Endothelial cell of umbilical vein (primary cell): Measurements from ENCODE around the gene ME3. TPM values are rescaled to one million over a fixed set of nuclear protein-coding genes. Genes with fewer than 3 reads are reported as not detected.

Experiments used
- BruUV-seq: library from RNA; stranded (reverse); fragments of 400-500 nt; replicated peaks from 2 replicates; lab custom pipeline; 2021; lab: Mats Ljungman, UMichigan
- CTCF ChIA-PET: fragments of 300-600, 350-600 bp; sonication (Branson Sonifier 250); formaldehyde crosslinking; loops from one replicate; lab custom pipeline; 2021; ENCODE audit warnings: antibody characterized with exemption, inconsistent platforms; lab: Charles Lee
- POLR2A ChIA-PET: fragments of 300-600, 350-600 bp; sonication (Branson Sonifier 250); formaldehyde crosslinking; loops from one replicate; lab custom pipeline; 2021; ENCODE audit warnings: antibody characterized with exemption, inconsistent platforms; lab: Charles Lee
- DNase-seq: peaks from one replicate; pipeline ENCODE4 v3.0.0-alpha.2; 2011; ENCODE audit warnings: low read depth, low spot score
- FAIRE-seq: peaks from 2 replicates; lab custom pipeline; 2011; peaks lifted over from hg19 to GRCh38; lab: Jason Lieb, UNC
- H2AFZ ChIP-seq: 2 replicates; pipeline ENCODE4 v1.6.0; 2012; ENCODE audit warnings: low read depth, low read length, control low read depth, inconsistent platforms
- H3K27ac ChIP-seq: 2 replicates; pipeline ENCODE4 v1.5.1; 2011; ENCODE audit warnings: low read depth, mild to moderate bottlenecking, control low read depth, low read length, moderate library complexity; ENCODE audit not compliant: insufficient read depth
- H3K27me3 ChIP-seq, 2 experiments: 2 replicates each; pipeline versions ENCODE4 v1.6.0 to v1.6.1; 2011; ENCODE audit warnings: low read length in 2 of 2, mixed read lengths in 1 of 2; ENCODE audit not compliant: control insufficient read depth in 2 of 2, insufficient read depth in 2 of 2
- H3K36me3 ChIP-seq, 2 experiments: 2 replicates in 1 of 2; 3 replicates in 1 of 2; pipeline ENCODE4 v1.5.1; 2011; ENCODE audit warnings: low read length in 2 of 2, mild to moderate bottlenecking in 1 of 2, moderate library complexity in 1 of 2; ENCODE audit not compliant: control insufficient read depth in 2 of 2, insufficient read depth in 2 of 2; ENCODE audit errors: extremely low read depth in 1 of 2
- H3K4me1 ChIP-seq: 3 replicates; pipeline ENCODE4 v1.5.1; 2011; ENCODE audit warnings: mild to moderate bottlenecking, low read length; ENCODE audit not compliant: control insufficient read depth, insufficient read depth; ENCODE audit errors: extremely low read depth
- H3K4me2 ChIP-seq: 2 replicates; pipeline ENCODE4 v1.6.1; 2011; ENCODE audit warnings: low read length, control low read depth, mixed read lengths; ENCODE audit not compliant: insufficient read depth
- H3K4me3 ChIP-seq, 3 experiments: fragments of 200-600 bp in 1 of 3; sonication (generic), shearing (Covaris generic) in 1 of 3; replicated peaks in 1 of 3; 2 replicates each; pipeline ENCODE4 v1.5.1; 2011 to 2016; ENCODE audit warnings: control low read depth in 3 of 3, low read length in 3 of 3, mild to moderate bottlenecking in 2 of 3, inconsistent platforms in 1 of 3, low read depth in 1 of 3, moderate library complexity in 1 of 3; ENCODE audit not compliant: insufficient read depth in 1 of 3
- H3K79me2 ChIP-seq: 2 replicates; pipeline ENCODE4 v1.6.0; 2012; ENCODE audit warnings: low read length, inconsistent platforms; ENCODE audit not compliant: control insufficient read depth, insufficient read depth
- H3K9ac ChIP-seq: replicated peaks from 2 replicates; pipeline ENCODE3; 2011; ENCODE audit warnings: low read length, control low read depth; ENCODE audit not compliant: insufficient read depth; ENCODE audit errors: extremely low read depth
- H3K9me1 ChIP-seq: replicated peaks from 3 replicates; pipeline ENCODE4 v1.6.0; 2011; ENCODE audit warnings: mild to moderate bottlenecking, low read length; ENCODE audit not compliant: control insufficient read depth, insufficient read depth; ENCODE audit errors: extremely low read depth
- H3K9me3 ChIP-seq: replicated peaks from 2 replicates; pipeline ENCODE4 v1.5.1; 2012; ENCODE audit warnings: low read length, inconsistent platforms; ENCODE audit not compliant: control insufficient read depth, insufficient read depth
- H4K20me1 ChIP-seq: replicated peaks from 2 replicates; pipeline ENCODE3; 2011; ENCODE audit warnings: mild to moderate bottlenecking, low read length; ENCODE audit not compliant: control insufficient read depth, insufficient read depth; ENCODE audit errors: extremely low read depth
- EZH2 ChIP-seq: IDR thresholded peaks from 2 replicates; pipeline ENCODE4 v1.6.1; 2012; ENCODE audit warnings: borderline replicate concordance, low read depth, mild to moderate bottlenecking, moderate library complexity, low read length, inconsistent platforms; ENCODE audit not compliant: severe bottlenecking
- FOS ChIP-seq: IDR thresholded peaks from 2 replicates; pipeline ENCODE4 v1.6.1; 2011; ENCODE audit warnings: mild to moderate bottlenecking, low read length, moderate library complexity, borderline replicate concordance; ENCODE audit not compliant: insufficient read depth
- GATA2 ChIP-seq: IDR thresholded peaks from 2 replicates; pipeline ENCODE4 v1.7.0; 2011; ENCODE audit warnings: low read depth, mild to moderate bottlenecking, moderate library complexity, mixed read lengths, low read length; ENCODE audit not compliant: insufficient read length, insufficient read depth
- JUN ChIP-seq: IDR thresholded peaks from 2 replicates; pipeline ENCODE4 v1.6.1; 2011; ENCODE audit warnings: borderline replicate concordance, low read depth; ENCODE audit not compliant: insufficient read length, insufficient read depth
- MYC ChIP-seq: IDR thresholded peaks from one replicate; pipeline ENCODE4 v1.6.1; 2011; ENCODE audit warnings: mild to moderate bottlenecking, low read depth, low read length
- POLR2A ChIP-seq: IDR thresholded peaks from 2 replicates; pipeline ENCODE4 v1.6.1; 2012; ENCODE audit warnings: low read depth, mild to moderate bottlenecking, control low read depth, low read length
- POLR2AphosphoS5 ChIP-seq: IDR thresholded peaks from 2 replicates; pipeline ENCODE4 v1.6.1; 2012; ENCODE audit warnings: low read depth, mild to moderate bottlenecking, control low read depth, low read length, moderate library complexity; ENCODE audit not compliant: insufficient read depth
- dilution Hi-C: fragments of 300-500 bp; cut with MboI; formaldehyde crosslinking; loops from one replicate; pipeline ENCODE4 v1.15.0; 2019; ENCODE audit warnings: low sequenced_read_pairs; ENCODE audit not compliant: extremely low pct_ligation_motif_present
- intact Hi-C: fragments of 100-400 bp; cut with micrococcal nuclease; formaldehyde crosslinking; loops from one replicate; pipeline ENCODE4 v1.10.0; 2022
- polyA plus RNA-seq, 4 experiments: library from polyadenylated mRNA; depleted of rRNA in 3 of 4; stranded (reverse) in 3 of 4; unstranded in 1 of 4; fragments of >200 nt; gene quantifications; 2 replicates each; pipeline versions ENCODE4 v1.2.1 to v1.2.3, GENCODE V29; 2011 to 2012; ENCODE audit warnings: missing spikeins in 1 of 4
- total RNA-seq: library from RNA; stranded (reverse); gene quantifications from 2 replicates; pipeline ENCODE4 v1.2.3, GENCODE V29; 2021
- TF ChIP-seq, protein P1 (sequence below), 2 donors: IDR thresholded peaks; 1 replicate in 1 of 2; 2 replicates in 1 of 2; pipeline ENCODE4 v1.5.1; 2011; ENCODE audit warnings: low read length in 2 of 2, mild to moderate bottlenecking in 2 of 2, moderate library complexity in 2 of 2, control low read depth in 1 of 2, inconsistent platforms in 1 of 2, low read depth in 1 of 2; ENCODE audit not compliant: insufficient read depth in 1 of 2; ENCODE audit errors: extremely low read depth in 1 of 2
- TF ChIP-seq, protein P2 (sequence below): IDR thresholded peaks from 2 replicates; pipeline ENCODE4 v1.6.1; 2011; ENCODE audit not compliant: insufficient read depth, insufficient read length

Gene ME3
- total and polyA plus RNA-seq, 2 donors (not counting 3 experiments of a cell fraction or from before 2014, with no cell fraction given): 26.9 to 30.4 TPM

GRCh38 chr11:86502137-86502642, 170.2 kb downstream of the ME3 start:
- Histone ChIP-seq H4K20me1 (no peaks in the 10 kb centered on the region), H3K36me3 (no peaks in the 10 kb centered on the region), H3K9me3 (no peaks in the 10 kb centered on the region), H3K27me3 (no peaks in the 10 kb centered on the region), H3K4me1 (peaks cover 15% of the 10 kb centered on the region), H3K4me2 (no peak overlapping the region), H3K27ac (no peak overlapping the region), H3K79me2 (no peaks in the 10 kb centered on the region), H3K9ac (no peak overlapping the region), H2AFZ (no peak overlapping the region), H3K9me1 (no peaks in the 10 kb centered on the region), H3K4me3 (no peak overlapping the region)
- intact Hi-C loops: no loop called here
- no TSS peak for BruUV-seq
- TF ChIP-seq, protein P1, sequence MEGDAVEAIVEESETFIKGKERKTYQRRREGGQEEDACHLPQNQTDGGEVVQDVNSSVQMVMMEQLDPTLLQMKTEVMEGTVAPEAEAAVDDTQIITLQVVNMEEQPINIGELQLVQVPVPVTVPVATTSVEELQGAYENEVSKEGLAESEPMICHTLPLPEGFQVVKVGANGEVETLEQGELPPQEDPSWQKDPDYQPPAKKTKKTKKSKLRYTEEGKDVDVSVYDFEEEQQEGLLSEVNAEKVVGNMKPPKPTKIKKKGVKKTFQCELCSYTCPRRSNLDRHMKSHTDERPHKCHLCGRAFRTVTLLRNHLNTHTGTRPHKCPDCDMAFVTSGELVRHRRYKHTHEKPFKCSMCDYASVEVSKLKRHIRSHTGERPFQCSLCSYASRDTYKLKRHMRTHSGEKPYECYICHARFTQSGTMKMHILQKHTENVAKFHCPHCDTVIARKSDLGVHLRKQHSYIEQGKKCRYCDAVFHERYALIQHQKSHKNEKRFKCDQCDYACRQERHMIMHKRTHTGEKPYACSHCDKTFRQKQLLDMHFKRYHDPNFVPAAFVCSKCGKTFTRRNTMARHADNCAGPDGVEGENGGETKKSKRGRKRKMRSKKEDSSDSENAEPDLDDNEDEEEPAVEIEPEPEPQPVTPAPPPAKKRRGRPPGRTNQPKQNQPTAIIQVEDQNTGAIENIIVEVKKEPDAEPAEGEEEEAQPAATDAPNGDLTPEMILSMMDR (IDR thresholded peaks at IDR 0.05; ENCODE audit: extremely low read depth in 1 of 2, insufficient read depth in 1 of 2, low read depth in 1 of 2, low read length in 2 of 2): no peak
- TF ChIP-seq MYC (no peak), JUN (no peak), EZH2 (no peak), POLR2A (no peak), FOS (no peak), GATA2 (no peak), POLR2AphosphoS5 (no peak)
- TF ChIP-seq, protein P2, sequence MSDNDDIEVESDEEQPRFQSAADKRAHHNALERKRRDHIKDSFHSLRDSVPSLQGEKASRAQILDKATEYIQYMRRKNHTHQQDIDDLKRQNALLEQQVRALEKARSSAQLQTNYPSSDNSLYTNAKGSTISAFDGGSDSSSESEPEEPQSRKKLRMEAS: no peak
- FAIRE-seq (no peak), DNase-seq (no peak)
- dilution Hi-C loops: no loop called here
- CTCF ChIA-PET: no interaction called here
- POLR2A ChIA-PET: no interaction called here
